Bronchial epithelial cell (primary cell): Measurements from ENCODE around the gene PDHA1. TPM values are rescaled to one million over a fixed set of nuclear protein-coding genes. Genes with fewer than 3 reads are reported as not detected.
A peak's percentile ranks its signal among the peaks of the same experiment; 100 is the strongest.

Experiments
- DNase-seq: peaks from one replicate; pipeline ENCODE4 v3.0.0-alpha.2; 2010; ENCODE audit warnings: low read depth
- FAIRE-seq: peaks from 2 replicates; lab custom pipeline; 2011; peaks lifted over from hg19 to GRCh38; lab: Jason Lieb, UNC
- H3K27me3 ChIP-seq: 2 replicates; pipeline ENCODE4 v1.5.1; 2011; ENCODE audit warnings: low read length; ENCODE audit not compliant: control insufficient read depth, insufficient read depth
- H3K36me3 ChIP-seq: 2 replicates; pipeline ENCODE4 v1.5.1; 2011; ENCODE audit warnings: low read length; ENCODE audit not compliant: control insufficient read depth, insufficient read depth
- H3K4me3 ChIP-seq: 2 replicates; pipeline ENCODE4 v1.5.1; 2011; ENCODE audit warnings: mild to moderate bottlenecking, low read depth, low read length, control low read depth
- CTCF ChIP-seq: IDR thresholded peaks from 2 replicates; pipeline ENCODE4 v1.5.1; 2011; ENCODE audit warnings: mild to moderate bottlenecking, moderate library complexity, low read length, control low read depth, inconsistent platforms; ENCODE audit not compliant: insufficient read depth, severe bottlenecking
- total RNA-seq: library from RNA; depleted of rRNA; stranded (reverse); fragments of >200 nt; gene quantifications from 2 replicates; pipeline ENCODE4 v1.2.1, GENCODE V29; 2014

Gene PDHA1
- total RNA-seq, 1 donor from 2014 or later = 87.9 TPM

- H3K27me3 ChIP-seq = no peaks in the 10 kb centered on the region
- peak; percentile 5 for DNase-seq
- no peak overlapping the region for H3K4me3 ChIP-seq
- no peak for FAIRE-seq
- no peak for TF ChIP-seq CTCF
- no peaks in the 10 kb centered on the region for H3K36me3 ChIP-seq
Measured at GRCh38 chrX:19410259-19410658, 66.5 kb downstream of the PDHA1 start.

Other genes starting within 250 kb of the PDHA1 start
- 0.13 and 0.26 TPM in 2 replicates for gene ADGRG2, start 221.5 kb upstream of the PDHA1 start, total RNA-seq
- gene MAP3K15, start 171.6 kb downstream of the PDHA1 start, total RNA-seq = under 0.01 TPM in 1 of 2 replicates, not detected in the other